ENCODE results near the gene CD2.

Gene CD2

DNA sequence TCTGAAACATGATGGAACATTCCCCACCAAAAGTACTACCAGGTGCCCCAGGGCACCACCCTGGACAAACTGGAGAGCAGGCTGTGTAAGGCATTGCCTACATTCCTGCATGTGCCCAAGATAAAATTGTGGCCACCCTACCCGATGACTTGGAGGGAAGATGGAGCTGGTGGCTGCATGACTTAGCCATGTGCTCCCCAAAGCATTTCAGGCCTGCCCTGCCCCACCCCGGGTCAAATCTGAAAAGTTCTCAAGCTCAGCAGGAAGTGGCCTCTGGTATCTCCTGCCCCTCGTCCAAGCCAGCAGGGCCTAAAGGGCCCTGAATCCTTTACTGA lies 8.5 kb downstream of the CD2 start:
- no peak for DNase-seq

DNA sequence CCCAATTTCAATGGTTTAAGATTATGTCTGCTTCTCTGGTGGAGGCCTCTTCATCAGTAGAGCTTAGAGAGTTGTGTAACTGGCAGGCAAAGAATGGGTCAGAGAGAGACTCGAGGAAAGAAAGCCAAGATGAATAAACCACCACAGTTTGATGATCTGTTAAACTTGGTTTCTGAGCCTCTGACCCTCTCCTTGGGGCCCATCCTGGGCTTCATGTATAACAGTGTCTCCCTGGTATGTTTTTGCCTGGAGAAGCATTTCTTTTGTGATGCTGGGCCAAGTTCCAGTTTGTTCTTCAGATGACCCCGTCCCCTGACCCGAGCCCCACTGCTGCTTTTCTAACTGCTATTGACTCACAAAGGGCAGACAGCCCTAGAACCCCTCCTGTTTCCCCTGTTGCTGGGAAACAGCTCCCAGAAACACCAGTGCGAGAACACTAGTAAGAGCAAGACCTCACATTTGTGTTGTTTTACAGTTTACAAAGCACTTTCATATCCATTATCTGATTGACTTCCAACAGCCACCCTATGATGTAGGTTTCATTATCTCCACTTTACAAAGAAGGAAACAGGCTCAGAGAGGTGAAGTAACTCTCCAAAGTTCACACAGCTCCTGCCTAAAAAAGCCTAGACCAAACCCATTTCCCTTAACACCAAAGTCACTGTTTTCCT lies 9.0 kb downstream of the CD2 start:
- no peak for DNase-seq

DNA sequence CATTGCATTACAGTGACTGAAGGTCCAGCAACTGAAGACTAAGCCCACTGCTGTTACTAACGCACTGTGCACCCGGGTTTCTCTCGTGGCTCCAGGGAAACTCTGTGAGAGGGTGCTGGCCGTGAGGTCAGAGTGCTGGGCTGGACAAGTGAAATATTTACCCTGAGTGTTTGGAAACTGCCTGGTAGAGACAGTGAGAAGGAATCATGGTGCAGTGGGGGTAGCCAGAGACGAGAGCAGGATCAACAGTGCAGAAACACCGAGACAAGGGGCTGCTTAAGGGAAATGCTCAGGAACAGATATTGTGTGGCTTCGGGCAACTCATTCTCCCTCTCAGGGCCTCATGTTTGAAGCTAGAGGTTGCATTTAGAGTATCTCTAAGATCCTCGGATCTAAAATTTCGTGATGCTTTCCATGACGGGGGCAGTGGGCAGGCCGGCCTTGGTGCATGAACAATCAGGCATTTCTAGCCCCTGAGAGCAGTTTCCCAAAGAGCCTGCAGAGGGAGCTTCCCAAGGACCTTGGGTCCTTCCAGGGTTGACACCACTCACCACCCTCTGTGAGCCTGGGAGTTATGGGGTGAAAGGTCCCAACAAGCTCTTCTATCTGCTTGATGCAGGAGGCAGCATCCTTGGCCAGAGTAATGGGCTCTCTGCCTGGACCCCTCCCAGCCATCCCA lies 9.7 kb downstream of the CD2 start:
- no peak for DNase-seq

DNA sequence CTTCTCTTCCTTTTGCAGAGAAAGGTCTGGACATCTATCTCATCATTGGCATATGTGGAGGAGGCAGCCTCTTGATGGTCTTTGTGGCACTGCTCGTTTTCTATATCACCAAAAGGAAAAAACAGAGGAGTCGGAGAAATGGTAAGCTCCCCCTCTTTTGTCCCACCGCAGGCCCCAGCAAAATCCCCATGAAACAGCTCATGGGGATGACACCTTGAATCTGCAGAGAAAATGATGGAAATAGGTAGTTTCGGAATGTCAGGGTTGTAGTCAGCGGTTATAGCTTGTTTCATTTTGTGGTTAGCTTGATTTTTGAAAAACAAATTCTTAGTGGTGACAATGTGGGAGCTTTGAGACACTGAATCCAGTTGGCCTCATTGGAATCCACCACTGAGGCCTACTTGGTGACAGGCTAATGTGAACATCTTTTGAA lies 10.3 kb downstream of the CD2 start:
- DNase-seq: no peak

DNA sequence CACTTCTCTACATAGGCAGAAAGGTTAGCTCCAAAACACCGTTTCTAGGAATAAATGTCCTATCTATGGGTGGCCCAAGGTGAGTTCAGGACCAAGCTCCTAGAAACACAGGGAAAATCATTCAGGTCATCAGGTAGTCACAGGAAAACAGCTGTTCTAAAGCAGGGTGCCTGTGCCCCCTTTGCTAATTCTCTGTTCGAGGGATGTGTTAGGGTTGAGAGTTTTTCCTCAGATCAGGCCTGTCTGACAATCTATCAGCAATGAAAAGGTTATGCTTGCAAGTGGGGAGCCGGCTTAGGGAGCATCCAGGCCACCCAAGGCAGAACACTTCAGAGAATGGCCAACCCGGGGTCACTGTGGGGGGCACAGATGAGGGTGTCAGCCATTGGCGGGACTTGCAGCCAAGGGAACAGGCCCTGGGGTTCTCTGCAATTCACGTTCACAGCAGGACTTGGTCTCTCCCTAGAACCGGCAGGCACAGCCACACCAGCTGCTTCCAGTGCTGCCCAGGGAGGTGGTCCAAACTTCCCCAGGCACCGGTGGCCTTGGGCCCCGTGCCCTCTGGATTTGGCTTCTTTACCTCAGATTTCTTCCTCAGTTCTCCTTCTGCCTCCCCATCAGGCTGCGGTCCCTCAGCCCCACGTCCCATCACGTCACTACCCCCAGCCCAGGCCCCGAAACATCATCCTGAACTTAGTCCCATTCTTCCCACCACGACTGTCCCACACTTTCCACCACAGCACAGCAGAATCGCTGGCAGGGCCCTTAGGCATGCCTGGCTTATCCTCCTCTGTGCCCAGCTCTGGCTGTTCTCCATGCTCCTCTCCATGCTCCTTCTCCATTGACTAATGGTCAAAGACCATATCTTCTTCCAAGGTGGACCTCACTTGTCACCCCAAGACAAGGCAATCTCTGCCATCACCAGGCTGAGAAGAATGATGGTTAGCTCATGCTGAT lies 11.0 kb downstream of the CD2 start:
- DNase-seq: no peak

DNA sequence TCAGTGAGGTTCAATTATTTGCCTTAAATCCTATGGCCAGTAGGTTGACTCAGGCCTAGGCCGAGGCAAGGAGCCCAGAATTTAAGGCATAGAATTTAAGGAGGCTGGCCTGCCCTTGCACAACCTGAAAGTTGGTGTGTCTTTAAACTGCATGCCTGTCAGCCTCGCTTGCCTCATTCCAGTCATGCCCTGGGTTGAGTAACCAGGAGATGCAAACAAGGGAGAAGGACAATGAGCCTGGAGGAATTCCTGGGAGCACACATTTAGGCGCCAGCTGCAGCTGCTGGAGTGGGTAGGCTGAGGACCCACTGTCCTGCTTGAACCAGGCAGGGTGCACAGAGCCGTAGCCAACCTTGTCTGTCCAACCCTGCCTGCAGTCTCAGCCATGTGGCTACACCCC lies 11.7 kb downstream of the CD2 start:
- DNase-seq: no peak

DNA sequence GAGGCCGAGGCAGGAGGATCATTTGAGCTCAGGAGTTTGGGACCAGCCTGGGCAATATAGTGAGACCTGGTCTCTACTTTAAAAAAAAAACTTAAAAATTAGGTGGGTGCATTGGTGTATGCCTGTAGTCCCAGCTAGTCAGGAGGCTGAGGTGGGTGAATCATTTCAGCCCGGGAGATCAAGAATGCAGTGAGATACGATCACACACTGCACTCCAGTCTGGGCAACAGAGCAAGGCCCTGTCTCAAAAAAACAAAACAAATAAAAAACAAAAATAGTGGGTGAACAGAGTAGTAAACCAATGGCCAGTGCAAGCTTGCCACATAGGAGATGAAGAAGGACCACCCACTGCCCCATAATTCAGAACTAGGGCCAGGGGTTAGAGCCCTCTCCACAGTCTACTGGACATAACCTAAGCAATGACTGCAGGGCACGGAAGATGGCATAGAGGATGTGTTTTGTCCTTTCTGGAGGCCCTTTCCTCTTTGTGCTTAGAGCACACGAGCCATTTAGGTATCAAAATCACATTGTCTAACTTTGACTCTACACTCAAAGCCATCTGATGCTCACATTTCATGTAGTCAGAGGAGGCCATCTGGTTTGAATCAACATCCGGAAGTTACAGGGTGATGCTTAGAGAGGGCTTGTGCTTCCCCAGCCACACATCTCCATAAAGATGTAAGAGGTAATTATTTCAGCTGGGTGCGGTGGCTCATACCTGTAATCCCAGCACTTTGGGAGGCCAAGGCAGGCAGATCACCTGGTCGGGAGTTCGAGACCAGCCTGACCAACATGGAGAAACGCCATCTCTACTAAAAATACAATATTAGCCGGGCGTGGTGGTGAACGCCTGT lies 12.6 kb downstream of the CD2 start:
- no peak for DNase-seq

DNA sequence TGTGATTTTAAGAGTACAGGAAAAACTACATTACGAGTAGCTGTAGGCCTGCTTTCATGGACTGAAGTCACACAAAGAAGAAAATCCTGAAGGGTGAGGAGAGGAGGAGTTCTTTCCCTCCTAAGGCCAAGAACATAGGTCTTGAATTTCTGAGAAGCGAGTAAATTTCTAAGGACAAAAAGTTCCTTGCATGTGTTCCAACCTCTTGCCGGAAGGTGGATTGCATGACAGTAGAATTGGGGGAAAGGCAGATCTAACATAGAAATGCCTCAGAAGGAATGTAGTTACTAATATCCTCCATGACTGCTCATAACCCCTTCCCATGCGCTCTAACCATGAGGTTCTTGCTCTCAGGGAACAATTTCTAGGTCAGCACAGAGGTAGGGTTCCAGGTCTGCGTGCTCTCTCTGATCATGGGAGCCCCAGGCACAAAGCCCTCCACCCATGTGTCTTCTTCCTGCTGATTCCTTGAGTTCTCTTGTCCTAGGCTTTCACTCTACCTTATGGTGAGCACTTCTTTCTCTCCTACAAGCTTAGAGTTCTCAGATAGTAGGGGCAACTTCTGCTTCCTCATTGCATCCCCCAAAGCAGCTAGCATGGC lies 13.7 kb downstream of the CD2 start:
- DNase-seq: no peak

DNA sequence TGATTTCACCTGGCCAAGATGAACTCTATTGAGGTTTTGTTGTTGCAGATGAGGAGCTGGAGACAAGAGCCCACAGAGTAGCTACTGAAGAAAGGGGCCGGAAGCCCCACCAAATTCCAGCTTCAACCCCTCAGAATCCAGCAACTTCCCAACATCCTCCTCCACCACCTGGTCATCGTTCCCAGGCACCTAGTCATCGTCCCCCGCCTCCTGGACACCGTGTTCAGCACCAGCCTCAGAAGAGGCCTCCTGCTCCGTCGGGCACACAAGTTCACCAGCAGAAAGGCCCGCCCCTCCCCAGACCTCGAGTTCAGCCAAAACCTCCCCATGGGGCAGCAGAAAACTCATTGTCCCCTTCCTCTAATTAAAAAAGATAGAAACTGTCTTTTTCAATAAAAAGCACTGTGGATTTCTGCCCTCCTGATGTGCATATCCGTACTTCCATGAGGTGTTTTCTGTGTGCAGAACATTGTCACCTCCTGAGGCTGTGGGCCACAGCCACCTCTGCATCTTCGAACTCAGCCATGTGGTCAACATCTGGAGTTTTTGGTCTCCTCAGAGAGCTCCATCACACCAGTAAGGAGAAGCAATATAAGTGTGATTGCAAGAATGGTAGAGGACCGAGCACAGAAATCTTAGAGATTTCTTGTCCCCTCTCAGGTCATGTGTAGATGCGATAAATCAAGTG lies 14.3 kb downstream of the CD2 start:
- DNase-seq: no peak

DNA sequence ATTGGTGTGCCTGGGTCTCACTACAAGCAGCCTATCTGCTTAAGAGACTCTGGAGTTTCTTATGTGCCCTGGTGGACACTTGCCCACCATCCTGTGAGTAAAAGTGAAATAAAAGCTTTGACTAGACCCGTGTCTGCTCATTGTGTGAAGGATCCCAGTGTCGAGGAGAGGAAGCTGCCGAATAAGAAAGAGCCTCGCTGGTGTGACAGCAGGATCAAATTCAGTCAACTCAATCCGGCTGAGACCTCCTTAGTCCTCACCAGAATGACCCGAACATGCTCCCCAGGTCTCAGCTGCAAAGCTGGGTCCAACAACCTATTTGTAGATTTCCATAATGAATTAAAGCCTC lies 14.8 kb downstream of the CD2 start:
- DNase-seq: no peak

DNA sequence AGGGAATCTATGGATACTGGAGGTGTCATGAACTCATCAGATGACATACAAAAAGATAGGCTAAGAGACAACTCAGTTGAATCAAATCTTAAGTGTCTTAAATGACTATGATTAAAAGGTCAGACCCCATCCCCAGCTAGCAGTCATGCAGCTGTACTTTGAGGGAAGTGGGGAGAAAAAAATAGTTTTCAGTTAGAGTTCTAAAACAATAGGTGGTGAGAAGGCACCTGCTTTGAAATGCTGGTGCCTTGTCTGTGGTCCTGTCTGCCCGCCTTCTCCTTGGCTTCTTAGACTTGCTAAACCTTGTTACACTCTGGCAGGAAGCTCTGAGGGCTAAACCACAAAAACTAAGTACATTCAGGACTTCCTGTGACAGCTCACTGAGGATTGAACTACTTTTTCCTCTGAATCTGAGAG lies 15.3 kb downstream of the CD2 start:
- DNase-seq: no peak

DNA sequence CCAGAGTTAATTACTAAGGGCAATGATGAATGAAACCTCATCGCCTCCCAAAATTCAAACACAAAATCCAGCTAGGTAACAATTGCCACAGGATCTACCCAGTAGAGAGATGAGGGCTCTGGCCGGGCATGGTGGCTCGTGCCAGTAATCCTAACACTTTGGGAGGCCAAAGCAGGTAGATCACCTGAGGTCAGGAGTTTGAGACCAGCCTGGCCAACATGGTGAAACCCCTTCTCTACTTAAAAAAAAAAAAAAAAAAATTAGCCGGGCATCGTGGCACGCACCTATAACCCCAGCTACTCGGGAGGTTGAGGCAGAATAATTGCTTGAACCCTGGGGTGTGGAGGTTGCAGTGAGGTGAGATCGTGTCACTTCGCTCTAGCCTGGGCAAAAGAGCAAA lies 15.8 kb downstream of the CD2 start:
- DNase-seq: no peak

DNA sequence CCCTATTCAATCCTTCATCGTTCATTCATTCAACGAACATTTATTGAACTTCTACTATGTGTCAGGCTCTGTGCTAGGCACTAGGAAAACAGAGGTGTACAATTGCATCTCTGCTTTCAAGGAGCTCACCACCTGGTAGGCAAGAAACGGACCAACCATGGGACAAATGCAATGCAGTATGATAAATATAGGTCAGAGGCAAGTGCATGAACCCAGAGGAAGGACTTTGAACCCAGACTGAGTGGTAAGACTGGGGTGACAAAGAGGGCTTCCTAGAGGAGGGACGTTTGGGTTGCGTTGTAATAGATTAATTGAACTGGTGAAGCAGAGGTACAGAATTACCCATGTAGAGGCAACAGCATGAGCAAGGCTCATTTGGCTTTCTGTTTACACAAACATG lies 16.4 kb downstream of the CD2 start:
- no peak for DNase-seq

DNA sequence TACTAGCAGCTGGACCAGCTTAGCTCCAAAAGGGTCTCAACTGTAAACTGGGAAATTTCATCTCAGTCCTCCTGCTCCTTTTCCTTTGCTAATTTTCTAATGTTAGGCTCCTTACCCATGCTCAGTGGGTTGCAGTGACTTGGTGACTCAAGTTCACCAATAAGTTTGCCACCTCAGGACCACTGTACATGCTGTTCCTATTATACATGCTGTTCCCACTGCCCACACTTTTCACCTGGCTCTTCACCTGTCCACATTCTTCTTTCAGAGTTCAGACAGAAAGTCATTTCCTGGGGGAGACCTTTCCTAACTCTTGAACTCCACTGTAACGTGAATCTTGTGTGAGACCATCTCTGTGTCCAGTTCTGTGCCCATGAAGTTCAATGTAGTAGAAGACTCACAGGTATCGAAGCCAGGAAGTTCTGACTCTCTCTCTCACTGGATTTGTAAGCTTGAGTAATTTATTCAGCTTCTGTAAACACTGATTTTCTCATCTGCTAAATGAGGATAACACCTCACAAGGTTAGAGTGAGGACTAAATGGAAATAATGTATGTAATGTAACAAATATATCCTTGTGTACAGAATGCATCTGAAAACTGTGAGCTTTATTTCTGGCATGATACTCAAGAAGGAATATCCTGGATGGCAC lies 17.9 kb downstream of the CD2 start:
- no peak for DNase-seq

DNA sequence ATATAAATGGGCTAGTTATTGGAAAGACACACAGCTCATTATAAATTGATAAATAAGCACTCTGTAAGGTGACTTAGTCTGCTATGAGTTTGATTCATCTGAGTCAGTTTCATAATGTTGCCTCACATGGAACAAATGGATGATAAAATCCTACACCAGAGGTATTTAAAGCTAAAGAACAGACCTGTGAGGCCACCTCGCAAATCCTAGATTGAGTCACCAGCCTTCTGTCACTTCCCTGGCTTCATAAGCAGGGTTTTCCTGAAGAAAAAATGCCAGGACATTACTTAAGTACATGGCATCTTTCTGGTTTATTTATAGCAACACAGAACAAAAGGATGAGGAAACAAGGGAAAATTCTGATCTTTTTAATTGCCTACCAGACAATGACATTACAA lies 18.4 kb downstream of the CD2 start:
- DNase-seq: no peak

DNA sequence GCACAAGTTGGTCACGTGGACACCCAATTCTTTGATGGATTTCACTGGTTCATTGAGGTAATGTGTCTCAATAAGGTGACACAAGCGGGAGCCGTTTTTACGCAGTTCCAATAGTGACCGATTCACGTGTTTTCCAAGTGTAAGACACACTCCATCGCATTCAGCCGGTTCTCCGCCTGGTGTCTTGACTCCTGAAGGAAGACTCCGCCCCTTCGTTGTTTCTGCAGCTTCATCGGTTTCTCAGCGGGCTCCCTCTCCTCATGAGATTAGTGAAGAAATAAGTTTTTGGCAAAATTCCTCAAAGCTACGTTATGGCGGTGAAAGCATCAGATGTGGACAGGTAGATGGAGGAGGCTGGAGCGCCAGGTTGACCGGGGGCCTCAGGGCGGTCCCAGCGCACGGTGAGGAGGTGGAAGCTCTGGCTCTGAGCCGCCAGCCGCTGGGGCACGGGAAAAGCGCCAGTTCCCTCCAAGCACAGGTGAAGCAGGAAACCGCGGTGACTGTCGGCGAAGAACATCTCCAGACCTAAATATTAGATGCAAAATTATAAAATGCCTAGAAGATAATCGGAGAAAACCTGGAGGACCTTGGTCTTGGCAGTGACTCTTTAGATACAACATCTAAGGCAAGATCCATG lies 21.0 kb downstream of the CD2 start:
- DNase-seq: no peak

DNA sequence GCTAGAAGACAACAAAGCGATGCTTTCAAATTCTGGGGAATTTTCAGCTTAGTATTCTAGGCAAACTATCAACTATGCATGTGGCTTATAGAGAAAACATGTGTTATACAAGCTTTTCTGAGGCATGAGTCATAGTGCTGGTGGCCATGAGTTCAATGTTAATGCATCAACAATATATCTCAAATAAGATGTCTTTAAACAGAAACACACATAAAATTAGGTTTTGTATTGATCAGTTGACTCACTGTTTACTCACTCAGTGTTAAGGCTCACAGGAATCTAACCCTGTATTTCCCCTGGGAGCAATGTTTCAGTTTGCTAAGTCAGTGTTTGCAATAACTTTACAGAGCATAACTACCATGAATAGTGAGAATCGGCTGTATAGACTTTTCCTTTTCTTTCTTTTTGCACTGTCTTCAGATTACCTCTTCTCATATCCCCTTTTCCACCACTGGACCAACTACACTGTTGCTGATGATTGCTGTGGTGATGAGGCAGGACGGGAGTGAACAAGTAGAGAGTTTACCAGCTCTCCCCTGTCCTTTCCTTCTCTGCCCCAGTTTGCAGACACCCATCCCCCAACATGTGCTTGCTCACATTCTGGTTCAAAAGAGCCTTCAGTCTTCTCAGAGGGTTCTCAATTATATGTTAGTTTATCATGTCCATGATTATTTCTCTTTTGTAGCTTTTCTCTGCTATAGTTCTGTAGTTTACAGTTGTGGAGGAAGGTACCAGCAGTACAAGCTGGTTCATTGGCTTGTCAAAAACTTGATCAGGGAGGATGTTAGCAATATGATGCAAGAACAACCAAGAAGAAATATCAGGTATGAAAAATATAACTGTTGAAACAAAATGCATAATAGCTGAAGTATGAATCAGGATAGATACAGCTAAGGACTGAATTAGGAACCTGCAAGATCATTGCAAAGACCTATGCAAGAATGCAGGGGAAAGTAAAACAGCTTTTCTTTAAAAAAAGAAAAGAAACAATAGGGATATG lies 23.9 kb downstream of the CD2 start:
- DNase-seq: no peak

DNA sequence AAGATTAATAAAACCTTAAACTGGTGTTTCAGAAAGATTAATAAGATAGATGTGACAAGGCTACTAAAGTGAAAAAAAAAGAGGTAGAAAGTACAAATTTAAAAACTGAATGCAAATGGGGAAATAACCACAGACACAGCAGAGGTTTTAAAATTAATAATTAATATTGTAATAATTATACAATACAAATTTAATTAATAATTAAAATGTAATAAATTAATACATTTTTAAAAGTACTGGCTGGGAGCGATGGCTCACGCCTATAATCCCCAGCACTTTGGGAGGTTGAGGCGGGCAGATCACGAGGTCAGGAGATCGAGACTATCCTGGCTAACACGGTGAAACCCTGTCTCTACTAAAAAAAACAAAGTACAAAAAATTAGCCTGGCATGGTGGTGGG lies 26.8 kb downstream of the CD2 start:
- DNase-seq: no peak

DNA sequence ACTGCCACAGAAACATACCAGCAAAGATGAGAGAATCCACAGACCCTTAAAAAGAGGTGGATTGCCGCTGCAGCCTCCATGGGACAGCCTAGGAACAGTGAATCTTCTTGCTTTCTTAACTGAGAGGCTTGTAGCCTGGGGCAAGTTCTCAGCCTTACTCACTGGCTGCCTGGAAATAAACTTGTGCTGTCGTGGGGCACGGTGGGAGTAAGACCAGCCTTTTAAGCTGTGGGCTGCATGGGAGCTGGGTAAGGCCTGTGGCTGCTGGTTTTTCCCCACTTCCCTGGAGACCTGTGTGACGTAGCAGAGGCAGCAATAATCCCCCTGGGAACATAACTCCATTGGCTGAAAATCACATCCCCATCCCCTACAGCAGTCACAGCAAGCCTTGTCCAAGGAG lies 30.8 kb downstream of the CD2 start:
- DNase-seq: no peak

DNA sequence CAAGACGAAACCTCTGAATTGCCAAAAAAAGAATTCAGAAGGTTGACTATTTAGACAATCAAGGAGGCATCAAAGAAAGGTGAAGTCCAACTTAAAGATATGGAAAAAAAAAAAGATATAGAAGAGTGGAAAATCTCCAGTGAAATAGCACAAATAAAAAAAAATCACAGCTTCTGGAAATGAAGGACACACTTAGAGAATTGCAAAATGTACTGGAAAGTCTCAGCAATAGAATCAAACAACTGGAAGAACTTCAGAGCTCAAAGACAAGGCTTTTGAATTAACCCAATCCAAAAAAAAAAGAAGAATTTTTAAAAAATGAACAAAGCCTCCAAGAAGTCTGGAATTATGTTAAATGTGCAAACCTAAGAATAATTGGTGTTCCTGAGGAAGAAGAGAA lies 31.8 kb downstream of the CD2 start:
- no peak for DNase-seq

Data from NCI-H187 treated with DMSO at 0.1 percent for 48 hours (cell line).